ENCODE measurements around the gene LRGUK.
"Not testable (repeated sequence)": the region's sequence is repeated elsewhere in the genome, so short reads cannot be mapped to it uniquely, and the experiment has no call there.

Gene LRGUK

GRCh38 chr7:134246347-134246746 is 119.2 kb downstream of the LRGUK start:
- no peak for DNase-seq (ENCODE audit: low spot score)

DNA sequence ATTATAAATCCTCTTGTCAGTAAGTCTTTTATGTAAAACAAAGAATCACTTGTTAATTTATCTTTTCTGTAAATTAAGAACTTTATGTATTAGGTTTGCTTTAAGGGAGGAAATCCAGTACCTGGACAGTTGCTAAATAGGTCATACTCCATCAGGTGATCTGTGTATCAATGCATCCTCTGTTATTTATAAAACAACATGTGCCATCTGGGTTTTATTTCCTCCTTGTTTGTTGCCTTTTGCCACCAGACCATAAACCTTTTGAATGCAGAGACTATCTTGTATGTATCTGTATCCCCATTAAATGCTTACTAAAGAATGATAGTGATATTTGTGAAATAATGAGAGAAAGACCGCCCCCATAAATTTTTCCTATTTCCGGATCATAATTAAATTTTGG is 119.6 kb downstream of the LRGUK start:
- no peak for DNase-seq (ENCODE audit: low spot score)

GRCh38 chr7:134248196-134248595 is 121.1 kb downstream of the LRGUK start:
- DNase-seq (ENCODE audit: low spot score) = no peak

- DNase-seq (ENCODE audit: low spot score) = no peak
Observed at GRCh38 chr7:134254311-134254710, 127.2 kb downstream of the LRGUK start.

DNA sequence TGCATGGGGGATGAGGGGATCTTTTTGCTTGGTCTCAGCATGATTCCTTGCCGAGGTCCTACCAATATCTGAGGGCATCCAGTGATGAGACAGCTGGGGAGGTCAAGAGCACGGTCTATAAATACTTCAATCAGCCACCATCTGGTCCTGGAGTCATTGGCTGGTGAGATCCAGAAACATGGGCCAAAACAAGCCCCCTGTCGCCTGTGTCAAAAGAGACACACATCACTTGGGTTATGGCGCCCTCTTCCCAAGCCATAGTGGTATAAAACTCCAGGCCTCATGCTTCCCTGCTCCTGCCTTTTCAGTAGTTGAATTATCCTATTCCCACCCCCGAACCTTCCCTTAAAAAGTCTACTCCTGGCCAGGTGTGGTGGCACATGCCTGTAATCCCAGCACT is 128.7 kb downstream of the LRGUK start:
- peak; percentile 33 for DNase-seq (ENCODE audit: low spot score)

- DNase-seq (ENCODE audit: low spot score) = no peak
Observed at GRCh38 chr7:134262322-134262721, 135.2 kb downstream of the LRGUK start.

GRCh38 chr7:134276951-134277350 is 149.8 kb downstream of the LRGUK start:
- DNase-seq (ENCODE audit: low spot score) = no peak

- no peak for DNase-seq (ENCODE audit: low spot score)
Observed at GRCh38 chr7:134278502-134279153, 151.5 kb downstream of the LRGUK start.

DNA sequence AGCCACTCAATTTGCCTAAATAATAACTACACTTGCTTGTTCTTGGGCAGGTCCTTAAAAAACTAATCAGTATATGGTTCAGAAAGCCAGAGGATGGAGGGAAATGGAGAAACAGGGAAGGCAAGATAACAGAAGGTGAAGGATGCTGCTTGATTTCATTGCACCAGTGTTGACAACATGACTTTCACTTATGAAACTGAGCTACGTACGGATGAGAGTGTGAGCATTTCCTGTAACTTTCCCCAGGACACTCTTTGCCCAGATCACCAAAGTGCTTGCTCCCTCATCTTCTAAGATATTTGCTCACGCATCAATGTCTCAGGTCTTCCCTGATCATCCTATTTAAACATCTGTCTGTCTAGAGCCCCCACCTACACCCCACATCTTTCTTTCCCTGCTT is 152.2 kb downstream of the LRGUK start:
- DNase-seq (ENCODE audit: low spot score) = no peak

DNA sequence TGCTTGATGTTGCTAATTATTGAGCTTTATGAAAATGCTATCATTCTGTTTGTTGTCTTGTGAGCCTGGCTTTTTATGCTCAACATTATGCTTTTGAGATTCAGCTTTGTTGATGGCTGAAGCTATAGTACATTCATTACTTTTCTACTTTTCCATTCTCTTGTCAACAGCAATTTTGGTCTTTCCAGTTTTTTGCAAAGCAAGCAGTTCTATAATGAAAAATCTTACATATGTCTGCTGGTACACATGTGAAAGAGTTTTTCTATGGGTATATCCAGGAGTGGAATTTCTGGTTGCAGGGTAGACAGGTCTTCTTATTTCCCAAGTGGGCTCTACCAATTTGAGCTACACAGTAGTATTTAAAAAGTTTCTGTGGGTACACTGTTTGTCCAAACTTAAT is 152.8 kb downstream of the LRGUK start:
- no peak for DNase-seq (ENCODE audit: low spot score)

- DNase-seq (ENCODE audit: low spot score) = no peak
Observed at GRCh38 chr7:134280508-134280907, 153.4 kb downstream of the LRGUK start.

- no peak for DNase-seq (ENCODE audit: low spot score)
Observed at GRCh38 chr7:134284011-134284410, 156.9 kb downstream of the LRGUK start.

DNA sequence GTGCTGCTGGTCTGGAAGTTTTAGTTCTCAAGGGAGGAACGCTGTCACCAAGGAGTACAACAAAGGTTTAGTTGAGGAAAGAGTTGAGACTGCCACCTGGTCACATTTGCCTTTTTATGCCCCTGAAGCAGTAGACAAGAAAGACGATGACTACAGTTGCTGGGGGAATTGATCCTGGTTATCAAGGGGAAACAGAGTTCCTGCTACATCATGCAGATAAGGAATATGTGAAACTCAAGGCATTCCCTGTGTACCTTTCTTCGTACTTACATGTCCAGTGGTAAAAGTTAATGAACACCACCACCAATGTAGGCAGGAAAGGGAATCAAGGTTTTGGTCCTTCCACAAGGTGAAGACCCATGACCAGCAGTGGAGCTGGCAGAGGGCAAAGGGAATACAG is 157.8 kb downstream of the LRGUK start:
- DNase-seq (ENCODE audit: low spot score) = no peak

GRCh38 chr7:134287916-134288659 is 160.9 kb downstream of the LRGUK start:
- DNase-seq (ENCODE audit: low spot score) = no peak

GRCh38 chr7:134289423-134289822 is 162.3 kb downstream of the LRGUK start:
- DNase-seq (ENCODE audit: low spot score) = no peak

DNA sequence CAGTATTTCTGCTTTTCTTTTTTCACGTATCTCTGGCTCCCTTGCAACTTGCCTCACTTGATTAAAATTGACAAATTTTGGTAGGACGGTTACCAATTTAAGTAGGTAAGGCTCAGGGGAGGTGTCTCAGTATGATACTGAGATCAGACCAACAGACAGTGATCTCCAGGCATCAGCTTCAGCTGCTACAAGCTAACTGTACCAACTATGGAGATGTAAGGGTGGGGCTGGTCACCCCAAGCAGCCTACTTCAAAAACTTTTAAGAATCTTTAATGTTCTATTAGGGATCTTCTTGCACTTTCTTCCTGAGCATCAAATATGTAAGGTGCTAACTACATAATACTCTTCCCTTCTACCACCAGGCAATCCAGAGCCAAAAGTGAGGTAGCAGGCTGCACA is 162.7 kb downstream of the LRGUK start:
- DNase-seq (ENCODE audit: low spot score) = no peak

DNA sequence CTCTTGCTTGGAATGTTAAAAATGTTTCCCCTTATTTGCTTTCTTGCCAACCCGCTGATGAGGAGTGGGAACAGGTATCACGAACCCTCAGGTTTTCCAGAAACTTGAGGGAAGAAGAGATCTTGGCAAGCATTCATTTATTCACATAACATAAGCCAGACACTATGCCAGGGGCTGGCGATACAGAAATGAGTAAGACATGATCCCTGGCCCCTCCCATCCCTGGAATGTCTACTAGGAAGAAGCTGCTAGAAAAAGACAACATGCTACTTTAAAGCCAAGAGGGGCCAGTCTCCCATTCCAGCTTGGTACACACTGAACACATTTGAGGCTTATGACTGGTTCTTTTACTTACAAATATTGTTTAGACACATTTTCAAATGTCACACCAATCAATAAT is 163.1 kb downstream of the LRGUK start:
- DNase-seq (ENCODE audit: low spot score) = no peak

DNA sequence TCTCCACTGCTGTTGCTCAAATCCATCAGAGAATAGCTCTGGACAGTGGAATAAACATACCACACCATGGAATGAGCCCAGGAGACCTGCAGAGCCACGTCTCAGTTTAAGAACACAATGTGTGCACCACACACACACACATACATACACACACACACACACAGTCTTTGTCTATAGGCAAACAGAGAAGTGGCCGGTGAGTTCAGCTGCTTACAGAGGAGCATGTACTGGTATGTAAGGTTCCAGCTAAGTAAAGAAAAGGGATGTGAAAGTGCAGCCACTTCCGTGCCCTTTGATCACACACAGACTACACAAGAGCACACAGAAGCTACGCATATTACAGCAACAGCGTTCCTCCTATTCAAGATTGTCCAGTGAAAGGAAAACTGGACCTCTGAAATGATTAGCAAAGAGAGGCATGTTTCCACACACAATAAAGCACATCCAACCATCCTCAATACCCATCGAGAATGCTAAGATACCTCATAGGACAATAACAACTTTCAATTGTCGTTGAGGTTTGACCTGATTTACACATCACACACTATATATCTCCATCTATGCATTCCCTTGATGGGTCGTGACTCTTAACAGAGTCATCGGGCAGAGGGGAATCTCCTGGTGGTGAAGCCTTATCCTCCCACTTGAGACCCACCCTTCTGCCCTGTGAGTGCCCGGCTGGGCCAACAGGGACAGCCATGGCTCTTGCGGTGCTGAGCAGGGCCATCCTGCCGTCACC is 166.0 kb downstream of the LRGUK start:
- DNase-seq (ENCODE audit: low spot score) = no peak

GRCh38 chr7:134295982-134296381 is 168.8 kb downstream of the LRGUK start:
- not testable (repeated sequence) for DNase-seq (ENCODE audit: low spot score)

- no peak for DNase-seq (ENCODE audit: low spot score)
Observed at GRCh38 chr7:134297489-134297888, 170.3 kb downstream of the LRGUK start.

DNA sequence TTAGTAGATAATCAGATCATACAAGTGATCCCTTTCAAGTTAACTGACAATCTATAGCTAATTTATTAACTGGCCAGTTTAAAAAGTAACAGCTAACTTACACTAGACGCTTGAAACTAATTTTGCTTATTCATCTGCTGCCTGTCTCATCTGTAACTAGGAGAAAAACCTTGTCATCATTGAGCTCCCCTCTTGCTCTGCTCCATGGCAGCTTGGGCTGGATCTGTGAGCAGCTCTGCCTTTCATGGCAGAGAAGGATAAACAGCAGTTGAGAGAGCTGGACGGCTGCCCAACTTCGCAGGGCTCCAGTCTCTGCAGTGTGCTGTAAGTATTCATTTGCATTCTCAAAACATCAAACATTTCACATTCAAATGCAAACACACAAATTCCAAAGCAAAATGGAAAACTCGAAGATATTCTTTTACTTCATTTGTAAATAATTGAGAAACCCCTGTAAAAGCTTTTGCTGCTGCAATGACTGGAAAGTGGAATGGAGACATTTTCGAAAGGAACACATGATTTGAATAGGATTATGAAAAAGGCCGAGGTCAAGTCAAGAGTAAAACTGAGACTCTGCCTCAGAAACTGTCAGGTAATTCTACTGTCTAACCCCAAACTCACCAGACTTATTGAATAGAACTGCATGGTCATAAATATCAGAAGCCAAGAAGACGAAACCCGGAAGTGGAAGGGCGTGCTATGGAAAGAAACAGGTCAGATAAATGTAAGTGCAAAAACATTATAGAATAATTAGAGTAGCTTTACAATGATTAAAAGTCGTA is 172.0 kb downstream of the LRGUK start:
- DNase-seq (ENCODE audit: low spot score) = no peak

DNA sequence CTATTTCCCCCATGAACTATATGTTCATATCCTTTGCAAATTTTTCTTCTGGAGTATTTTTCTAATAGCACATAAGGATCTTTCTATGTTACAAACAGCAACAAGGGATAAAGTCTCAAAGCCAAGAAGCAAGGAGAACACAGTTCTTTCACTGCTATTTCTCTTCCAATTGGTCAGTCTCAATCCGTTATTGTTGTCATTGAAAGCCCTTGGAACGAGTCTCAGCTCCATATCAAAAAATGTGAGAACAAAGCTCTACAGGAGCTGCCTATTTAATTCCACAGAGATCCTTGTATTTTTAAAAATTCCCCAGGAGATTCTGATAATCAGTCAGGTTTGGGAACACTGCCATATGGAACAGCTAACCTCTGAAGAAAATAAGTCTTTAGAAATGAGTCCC is 173.8 kb downstream of the LRGUK start:
- DNase-seq (ENCODE audit: low spot score) = no peak
